Heart right ventricle (tissue), 16 donors: ENCODE results near the gene TMEM132D. TPM values are rescaled to one million over a fixed set of nuclear protein-coding genes. Genes with fewer than 3 reads are reported as not detected.

Source experiments
- ATAC-seq, 8 donors: fragments of 200-7000 bp; cut with Tn5 transposase; one replicate each; pipeline ENCODE4 v1.9.1; 2020; ENCODE audit warnings: mild to moderate bottlenecking in 8 of 8, moderate library complexity in 8 of 8, moderate number of reproducible peaks in 1 of 8
- DNase-seq, 2 donors: peaks; one replicate each; pipeline ENCODE4 v3.0.0-alpha.2; 2020
- H3K27ac ChIP-seq, 10 donors: fragments of 200-600 bp; sonication (generic) in 2 of 10; one replicate each; pipeline versions ENCODE4 v1.5.0 to v1.8.0; 2020 to 2022; ENCODE audit warnings: mild to moderate bottlenecking in 3 of 10
- H3K27me3 ChIP-seq, 7 donors: fragments of 200-600 bp; one replicate each; pipeline ENCODE4 v1.8.0; 2021 to 2022; ENCODE audit warnings: mild to moderate bottlenecking in 2 of 7
- H3K36me3 ChIP-seq, 9 donors: fragments of 200-600 bp; sonication (generic) in 1 of 9; one replicate each; pipeline versions ENCODE4 v1.5.0 to v1.8.0; 2020 to 2022; ENCODE audit warnings: mild to moderate bottlenecking in 2 of 9
- H3K4me1 ChIP-seq, 9 donors: fragments of 200-600 bp; sonication (generic) in 1 of 9; one replicate each; pipeline versions ENCODE4 v1.5.0 to v1.8.0; 2020 to 2022; ENCODE audit warnings: mild to moderate bottlenecking in 4 of 9
- H3K4me3 ChIP-seq, 10 donors: fragments of 200-600 bp; sonication (generic) in 2 of 10; one replicate each; pipeline versions ENCODE4 v1.5.0 to v1.8.0; 2020 to 2022; ENCODE audit warnings: mild to moderate bottlenecking in 7 of 10, moderate library complexity in 2 of 10
- H3K9me3 ChIP-seq, 11 donors: fragments of 200-600 bp in 10 of 11; sonication (generic) in 2 of 11; one replicate each; pipeline versions ENCODE4 v1.5.0 to v1.8.0; 2013 to 2022; ENCODE audit warnings: mild to moderate bottlenecking in 2 of 11, control low read depth in 1 of 11, moderate library complexity in 1 of 11
- CTCF ChIP-seq, 9 donors: fragments of 200-600 bp; sonication (generic) in 2 of 9; IDR thresholded peaks; one replicate each; pipeline versions ENCODE4 v1.5.0 to v1.8.0; 2021 to 2022; ENCODE audit warnings: antibody characterized with exemption in 9 of 9, mild to moderate bottlenecking in 5 of 9, moderate library complexity in 1 of 9
- WGBS, 2 donors: extraction: QIAGEN DNeasy Blood & Tissue Kit; methylation state at CpG; one replicate each; pipeline ENCODE4 v1.1.7; 2013; ENCODE audit warnings: inconsistent platforms in 1 of 2; 5-methylcytosine and 5-hydroxymethylcytosine counted together
- intact Hi-C, 10 donors: fragments of 100-400 bp; cut with DNase I; formaldehyde crosslinking; loops; one replicate each; pipeline versions ENCODE4 v1.11.1 to v1.14.2; 2022
- polyA plus RNA-seq, 2 donors: library from polyadenylated mRNA; stranded (reverse); fragments of 200-250 nt; gene quantifications; one replicate each; pipeline ENCODE4 v1.2.3, GENCODE V29; 2013
- total RNA-seq, 10 donors: library from RNA; stranded (reverse); fragmentation: NEBNext Ultra II Directional in 3 of 10; extraction: Animal tissue kit (Norgen Biotek cat#: 25700) in 3 of 10; gene quantifications; one replicate each; pipeline versions ENCODE4 v1.2.1 to v1.2.4, GENCODE V29; 2021 to 2023
- donor health status: Arrhythmogenic right ventricular cardiomyopathy.
- donor health status: ischemic (EF 13 %, LVEDD 7.1; RV severe dilation, severe dysfunction).
- donor health status: healthy with polysubstance abuse.
- donor health status: DM: no; HTN: yes; CAD: no.
- donor health status: DM: no; HTN: no; CAD: no.
- donor health status: ischemic (EF 25% LVEDD 6.9; RV normal size, moderate dysfunction).
- donor health status: ischemic (EF 25% LVEDD 5.7; RV mildly dilated, moderate dysfunction).
- donor health status: healthy.
- donor health status: DM: yes; HTN: yes; CAD: no.
- donor health status: Ischemic cardiomyopathy.
- donor health status: ischemic (EF 35%, LVEDD 5.7; RV mildly dilated, moderate dysfunction).
- donor health status: nonischemic (EF 11% LVEDD 7.7; RV severe dilation, severe dysfunction).
- donor health status: DM: yes; HTN: yes; CAD: no.
- donor health status: PGD.
- donor health status: ischemic (EF 29% LVEDD 5.4; RV normal size, mild dysfunction).
- donor health status: nonischemic (EF 23%, LVEDD 6.1; RV moderate dilation, normal function).

TMEM132D gene
- total and polyA plus RNA-seq, 12 donors: not detected

GRCh38 chr12:129613314-129613713 lies 290.5 kb downstream of the TMEM132D start:
- H3K4me3 ChIP-seq: no peak overlapping the region
- peaks cover 0 to 8% (median 0%) of the 10 kb centered on the region in 7 donors for H3K27me3 ChIP-seq
- intact Hi-C loops: no loop called here
- H3K36me3 ChIP-seq: no peaks in the 10 kb centered on the region
- TF ChIP-seq CTCF (IDR thresholded peaks at IDR 0.05): no peak
- no peaks in the 10 kb centered on the region for H3K4me1 ChIP-seq
- no peak for ATAC-seq
- H3K27ac ChIP-seq: no peak overlapping the region
- WGBS, 2 donors: 48 to 57% methylated on average over 9 of the region's 9 CpGs
- peaks cover 0 to 28% (median 0%) of the 10 kb centered on the region in 11 donors for H3K9me3 ChIP-seq
- no peak for DNase-seq

- Histone ChIP-seq H3K36me3 (no peaks in the 10 kb centered on the region), H3K9me3 (peaks cover 0 to 16% (median 0%) of the 10 kb centered on the region in 11 donors), H3K27ac (no peak overlapping the region), H3K4me3 (no peak overlapping the region), H3K27me3 (peaks cover 0 to 8% (median 0%) of the 10 kb centered on the region in 7 donors), H3K4me1 (no peaks in the 10 kb centered on the region)
- ATAC-seq (no peak), DNase-seq (no peak)
- no peak for TF ChIP-seq CTCF (IDR thresholded peaks at IDR 0.05)
- intact Hi-C loops: no loop called here
- WGBS, 2 donors: 55 to 58% methylated on average over 5 of the region's 5 CpGs
These were observed 293.2 kb downstream of the TMEM132D start for GRCh38 chr12:129610601-129611120.

- WGBS, 2 donors: 36% methylated on average over 5 of the region's 5 CpGs
- H3K36me3 ChIP-seq: no peaks in the 10 kb centered on the region
- peaks cover 0 to 8% (median 0%) of the 10 kb centered on the region in 7 donors for H3K27me3 ChIP-seq
- no peaks in the 10 kb centered on the region for H3K4me1 ChIP-seq
- H3K4me3 ChIP-seq: no peak overlapping the region
- no peak for TF ChIP-seq CTCF (IDR thresholded peaks at IDR 0.05)
- H3K27ac ChIP-seq: no peak overlapping the region
- ATAC-seq (no peak), DNase-seq (no peak)
- H3K9me3 ChIP-seq: peaks cover 0 to 6% (median 0%) of the 10 kb centered on the region in 11 donors
- intact Hi-C loops: no loop called here
These were observed 296.1 kb downstream of the TMEM132D start for GRCh38 chr12:129607756-129608155.

GRCh38 chr12:129607301-129607700 lies 296.5 kb downstream of the TMEM132D start:
- no peak for ATAC-seq
- intact Hi-C loops: no loop called here
- no peaks in the 10 kb centered on the region for H3K4me1 ChIP-seq
- DNase-seq: no peak
- H3K4me3 ChIP-seq: no peak overlapping the region
- H3K36me3 ChIP-seq: no peaks in the 10 kb centered on the region
- H3K9me3 ChIP-seq: peaks cover 0 to 6% (median 0%) of the 10 kb centered on the region in 11 donors
- peaks cover 0 to 8% (median 0%) of the 10 kb centered on the region in 7 donors for H3K27me3 ChIP-seq
- TF ChIP-seq CTCF (IDR thresholded peaks at IDR 0.05): no peak
- 22 to 27% methylated on average over 7 of the region's 7 CpGs for WGBS, 2 donors
- no peak overlapping the region for H3K27ac ChIP-seq
